ENCODE results near the gene EPG5. TPM values are rescaled to one million over a fixed set of nuclear protein-coding genes. Genes with fewer than 3 reads are reported as not detected.

The EPG5 gene
- total and polyA plus RNA-seq, 4 donors = 3.2 to 20.3 (median 11.1) TPM

- peaks cover 1 to 34% (median 22%) of the 10 kb centered on the region in 4 donors for H3K36me3 ChIP-seq (ENCODE audit: control insufficient read depth in 4 of 4, insufficient read depth in 3 of 4, low read depth in 1 of 4, low read length in 3 of 4)
- no peak for DNase-seq (ENCODE audit: low spot score)
- H3K4me3 ChIP-seq (ENCODE audit: low read depth in 1 of 3, low read length in 3 of 3) = no peak overlapping the region
- no peak overlapping the region for H3K27ac ChIP-seq (ENCODE audit: low read depth in 1 of 2, low read length in 2 of 2)
- H3K27me3 ChIP-seq (ENCODE audit: control insufficient read depth in 4 of 4, insufficient read depth in 4 of 4, low read length in 3 of 4) = no peaks in the 10 kb centered on the region
- H3K9me3 ChIP-seq (ENCODE audit: control insufficient read depth in 4 of 4, low read length in 3 of 4) = no peaks in the 10 kb centered on the region
- peaks cover 0 to 4% (median 1%) of the 10 kb centered on the region in 4 donors for H3K4me1 ChIP-seq (ENCODE audit: control insufficient read depth in 4 of 4, insufficient read depth in 4 of 4, low read length in 3 of 4)
- no peak overlapping the region for H3K9ac ChIP-seq (ENCODE audit: low read depth in 1 of 2, low read length in 2 of 2)
- TF ChIP-seq ZBTB33 (IDR thresholded peaks at IDR 0.05) (no peak), NR2F2 (IDR thresholded peaks at IDR 0.05) (no peak), REST (IDR thresholded peaks at IDR 0.05) (no peak), RAD21 (IDR thresholded peaks at IDR 0.05) (no peak), FOXA2 (IDR thresholded peaks at IDR 0.05) (no peak), JUND (IDR thresholded peaks at IDR 0.05) (no peak), SP1 (IDR thresholded peaks at IDR 0.05) (no peak), HNF4G (IDR thresholded peaks at IDR 0.05) (no peak), MAX (IDR thresholded peaks at IDR 0.05) (no peak), TAF1 (conservative IDR thresholded peaks at IDR 0.05) (no peak), CTCF (IDR thresholded peaks at IDR 0.05; ENCODE audit: low read depth, low read length, missing input control) (no peak), EGR1 (IDR thresholded peaks at IDR 0.05; ENCODE audit: low read depth in 2 of 2) (no peak), YY1 (IDR thresholded peaks at IDR 0.05) (no peak), HNF4A (conservative IDR thresholded peaks at IDR 0.05) (no peak), ATF3 (IDR thresholded peaks at IDR 0.05) (no peak)
- 98% methylated on average over 3 of the region's 3 CpGs for WGBS
Observed at GRCh38 chr18:45880876-45881558, 86.1 kb downstream of the EPG5 start.
